HG03025 (cell line): Measurements from ENCODE around the gene CYP1A1.

Experiments used
- ATAC-seq: cut with Tn5 transposase; IDR thresholded peaks from one replicate; pipeline ENCODE4 v1.9.1; 2021; ENCODE audit warnings: mild to moderate bottlenecking, moderate library complexity; ENCODE audit not compliant: unreplicated experiment, low FRiP score

CYP1A1 gene

GRCh38 chr15:74725225-74725774, at the start of gene CYP1A1:
CYP1A1 (minus strand) TSS chr15:74725528; CDS start chr15:74723097, 2,431 bp downstream.
- ATAC-seq, result no peak

- no peak for ATAC-seq
Measured at GRCh38 chr15:74773731-74774252, 48.5 kb upstream of the CYP1A1 start.

- ATAC-seq, result no peak
Measured at GRCh38 chr15:74773329-74773728, 48.0 kb upstream of the CYP1A1 start.

GRCh38 chr15:74770211-74770903, 45.0 kb upstream of the CYP1A1 start:
- no peak for ATAC-seq

GRCh38 chr15:74769463-74770025, 44.2 kb upstream of the CYP1A1 start:
- ATAC-seq, result no peak

- no peak for ATAC-seq
Measured at GRCh38 chr15:74768771-74769342, 43.5 kb upstream of the CYP1A1 start.

- ATAC-seq, result no peak
Measured at GRCh38 chr15:74768099-74768770, 42.9 kb upstream of the CYP1A1 start.

- ATAC-seq, result no peak
Measured at GRCh38 chr15:74767167-74768098, 42.1 kb upstream of the CYP1A1 start.

GRCh38 chr15:74763416-74763815, 38.1 kb upstream of the CYP1A1 start:
- ATAC-seq, result no peak

- ATAC-seq, result no peak
Measured at GRCh38 chr15:74762791-74763150, 37.4 kb upstream of the CYP1A1 start.

GRCh38 chr15:74758736-74759135, 33.4 kb upstream of the CYP1A1 start:
- ATAC-seq, result no peak

- ATAC-seq, result no peak
Measured at GRCh38 chr15:74754593-74755215, 29.4 kb upstream of the CYP1A1 start.

- no peak for ATAC-seq
Measured at GRCh38 chr15:74752531-74752930, 27.2 kb upstream of the CYP1A1 start.

GRCh38 chr15:74752011-74752410, 26.7 kb upstream of the CYP1A1 start:
- ATAC-seq, result no peak

GRCh38 chr15:74750751-74751150, 25.4 kb upstream of the CYP1A1 start:
- ATAC-seq, result no peak

GRCh38 chr15:74749832-74750231, 24.5 kb upstream of the CYP1A1 start:
- no peak for ATAC-seq

- ATAC-seq, result no peak
Measured at GRCh38 chr15:74748322-74748946, 23.1 kb upstream of the CYP1A1 start, which contains the start of gene CYP1A2. CYP1A2 (plus strand) TSS chr15:74748845; CDS start chr15:74749739, 894 bp downstream.

GRCh38 chr15:74746389-74746788, 21.1 kb upstream of the CYP1A1 start:
- ATAC-seq, result no peak

- no peak for ATAC-seq
Measured at GRCh38 chr15:74742422-74742821, 17.1 kb upstream of the CYP1A1 start.
